GM12872 (cell line): ENCODE results near the gene GOLGA8B.

ENCODE experiments used
- TF ChIP-seq, protein P1 (sequence below): IDR thresholded peaks from 3 replicates; pipeline ENCODE4 v1.5.1; 2011; ENCODE audit warnings: low read depth, mild to moderate bottlenecking, low read length, moderate library complexity; ENCODE audit not compliant: insufficient read depth

Gene GOLGA8B

DNA sequence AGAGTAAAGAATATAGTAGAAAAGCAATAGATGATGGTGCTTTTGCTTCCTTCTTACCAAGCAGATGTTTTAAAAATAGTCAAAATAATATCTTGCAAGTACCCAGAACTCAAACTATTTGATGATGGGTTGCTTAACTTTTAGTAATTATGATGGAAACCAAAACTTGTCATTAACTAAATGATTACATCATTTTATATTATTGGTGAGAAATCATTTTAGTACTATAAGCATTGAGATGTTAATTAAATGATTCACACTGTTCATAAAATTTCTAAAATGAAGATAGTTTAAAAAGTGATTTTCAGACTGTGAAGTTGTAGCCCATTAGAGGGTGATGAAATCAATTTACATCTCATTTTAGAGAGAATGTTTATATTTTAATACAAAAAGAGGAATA is 24.4 kb upstream of the GOLGA8B start:
- TF ChIP-seq, protein P1, sequence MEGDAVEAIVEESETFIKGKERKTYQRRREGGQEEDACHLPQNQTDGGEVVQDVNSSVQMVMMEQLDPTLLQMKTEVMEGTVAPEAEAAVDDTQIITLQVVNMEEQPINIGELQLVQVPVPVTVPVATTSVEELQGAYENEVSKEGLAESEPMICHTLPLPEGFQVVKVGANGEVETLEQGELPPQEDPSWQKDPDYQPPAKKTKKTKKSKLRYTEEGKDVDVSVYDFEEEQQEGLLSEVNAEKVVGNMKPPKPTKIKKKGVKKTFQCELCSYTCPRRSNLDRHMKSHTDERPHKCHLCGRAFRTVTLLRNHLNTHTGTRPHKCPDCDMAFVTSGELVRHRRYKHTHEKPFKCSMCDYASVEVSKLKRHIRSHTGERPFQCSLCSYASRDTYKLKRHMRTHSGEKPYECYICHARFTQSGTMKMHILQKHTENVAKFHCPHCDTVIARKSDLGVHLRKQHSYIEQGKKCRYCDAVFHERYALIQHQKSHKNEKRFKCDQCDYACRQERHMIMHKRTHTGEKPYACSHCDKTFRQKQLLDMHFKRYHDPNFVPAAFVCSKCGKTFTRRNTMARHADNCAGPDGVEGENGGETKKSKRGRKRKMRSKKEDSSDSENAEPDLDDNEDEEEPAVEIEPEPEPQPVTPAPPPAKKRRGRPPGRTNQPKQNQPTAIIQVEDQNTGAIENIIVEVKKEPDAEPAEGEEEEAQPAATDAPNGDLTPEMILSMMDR = no peak

DNA sequence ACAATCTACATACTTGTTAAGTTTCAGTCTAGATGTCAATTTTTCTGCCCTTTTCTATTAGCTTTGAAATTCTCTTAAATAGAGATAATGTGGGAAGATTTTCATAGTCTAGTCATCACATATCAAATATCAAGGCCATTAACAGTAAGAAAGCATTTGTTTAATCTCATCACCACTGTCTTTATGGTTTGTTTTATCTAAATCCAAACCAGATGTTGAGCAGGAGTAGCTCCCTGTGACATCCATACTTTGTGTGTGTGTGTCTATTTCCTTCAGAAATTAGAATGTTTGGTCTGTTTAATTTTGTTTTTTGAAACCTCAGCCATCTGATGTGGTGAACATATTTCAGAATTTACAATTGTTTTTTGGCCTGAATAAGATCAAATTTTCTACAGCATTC is 23.1 kb upstream of the GOLGA8B start:
- TF ChIP-seq, protein P1 = no peak

DNA sequence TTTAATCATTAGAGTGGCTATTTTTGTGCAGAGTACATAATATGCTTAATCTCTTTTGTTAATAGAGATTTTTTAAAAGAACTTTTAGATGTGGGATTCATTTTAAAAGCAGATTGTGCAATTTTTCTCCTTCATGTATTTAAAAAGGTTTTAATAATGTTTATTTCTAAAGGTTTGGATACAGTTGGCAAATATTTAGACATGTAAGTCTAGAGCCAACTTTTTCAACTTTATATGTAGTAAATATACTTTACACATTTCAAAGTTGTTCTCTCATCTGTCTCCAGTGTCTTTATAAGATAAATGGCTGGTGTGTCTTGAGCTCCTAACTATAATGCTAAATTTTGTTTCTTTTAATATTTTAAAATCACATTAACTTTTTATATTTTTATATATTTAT is 22.7 kb upstream of the GOLGA8B start:
- TF ChIP-seq, protein P1 = no peak

DNA sequence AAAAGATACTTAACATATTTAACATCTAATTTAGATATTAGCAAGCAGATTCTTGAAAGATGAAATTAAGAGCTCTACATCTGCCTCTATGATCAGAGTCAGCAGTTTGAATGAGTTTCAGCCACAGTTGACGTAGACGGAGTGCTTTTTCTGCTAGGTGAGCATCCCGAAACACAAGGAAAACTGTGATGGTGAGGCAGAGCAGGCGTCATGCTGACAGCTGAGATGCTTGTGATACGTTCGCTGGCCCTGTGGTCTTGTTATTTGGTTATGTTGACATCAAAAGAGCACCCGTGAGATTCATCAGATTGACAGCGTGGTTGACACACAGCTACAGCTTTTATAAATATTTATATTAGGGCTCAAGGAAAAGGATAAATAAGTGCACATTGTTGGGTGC is 19.6 kb upstream of the GOLGA8B start:
- TF ChIP-seq, protein P1 = no peak

DNA sequence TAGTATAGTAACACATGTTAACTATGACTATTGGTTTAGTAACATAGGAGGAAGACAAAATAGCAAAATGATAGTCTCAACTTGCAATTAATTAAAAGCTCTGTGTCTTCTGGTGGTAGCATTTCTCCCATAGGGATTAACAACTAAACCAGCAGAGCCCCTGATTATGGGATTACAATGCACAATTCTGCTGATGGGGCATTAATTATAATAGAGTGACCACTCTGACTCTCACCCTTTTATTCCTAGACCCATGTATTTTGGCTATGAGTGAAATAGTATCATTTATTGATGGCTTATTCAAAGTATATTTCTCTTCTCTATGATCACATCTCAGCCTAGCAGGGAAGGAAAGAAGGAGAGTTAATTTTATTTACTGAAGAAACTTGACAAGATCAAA is 17.5 kb upstream of the GOLGA8B start:
- TF ChIP-seq, protein P1 = no peak

DNA sequence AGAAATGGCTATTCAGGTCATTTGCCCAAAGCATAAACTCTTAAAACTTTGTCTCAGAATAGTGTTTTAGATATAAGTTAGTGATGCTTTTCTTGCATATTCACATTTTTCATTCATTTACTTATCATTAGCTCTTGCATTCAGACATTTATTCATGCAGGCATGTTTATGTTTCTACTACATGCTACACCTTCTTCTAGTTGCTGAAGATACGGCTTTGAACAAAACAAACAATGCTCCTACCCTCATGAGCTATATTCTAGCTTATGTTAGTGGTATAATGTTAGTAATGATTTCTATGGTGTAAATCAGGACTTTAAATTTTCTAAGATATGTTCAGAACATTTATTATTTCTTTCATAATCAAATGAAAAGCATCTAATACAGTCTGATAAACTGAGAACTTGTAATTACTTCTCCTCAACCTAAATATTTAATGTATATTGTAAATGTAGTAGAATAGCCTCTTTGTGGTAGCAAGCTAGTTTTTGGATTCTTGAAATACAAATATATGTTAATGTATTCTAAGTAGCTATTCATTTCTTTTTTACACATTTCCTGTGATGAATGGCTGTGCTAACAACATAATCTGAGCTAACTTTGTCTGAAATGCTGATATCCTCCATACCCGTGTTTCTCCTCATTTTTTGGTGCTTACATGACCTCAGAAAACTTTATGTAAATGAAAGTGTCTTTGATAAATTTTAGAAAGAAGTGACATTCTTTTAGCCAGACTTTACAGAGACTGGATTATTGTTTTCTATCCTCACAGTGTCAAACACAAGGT is 15.5 kb upstream of the GOLGA8B start:
- TF ChIP-seq, protein P1 = no peak

DNA sequence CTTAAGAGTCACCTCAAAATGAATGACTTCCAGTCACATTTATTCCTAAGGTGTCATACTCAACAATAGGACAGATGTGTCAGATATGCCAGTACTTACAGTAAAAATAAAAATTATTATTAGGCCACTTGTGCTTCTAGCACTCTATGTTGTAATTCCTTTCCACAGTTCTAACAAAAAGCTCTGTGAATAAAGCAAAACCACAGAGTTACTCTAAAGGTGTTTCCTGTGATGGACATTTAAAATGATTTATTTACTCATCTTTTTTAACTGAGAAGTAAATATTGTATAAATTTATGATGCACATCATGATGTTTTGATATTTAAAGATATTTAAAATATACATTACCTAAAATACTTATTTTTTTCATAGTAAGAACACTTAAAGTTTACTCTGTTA is 13.9 kb upstream of the GOLGA8B start:
- TF ChIP-seq, protein P1 = no peak
